HepG2 (cell line): ENCODE results near the gene STARD10. TPM values are rescaled to one million over a fixed set of nuclear protein-coding genes. Genes with fewer than 3 reads are reported as not detected.

Experiments
- ATAC-seq: fragments of 200-7000 bp; cut with Tn5 transposase; 3 replicates; pipeline ENCODE4 v1.9.1; 2020; ENCODE audit warnings: mild to moderate bottlenecking, moderate library complexity
- BruUV-seq: library from RNA; stranded (reverse); fragments of 400-500 nt; replicated peaks from 2 replicates; lab custom pipeline; 2021; lab: Mats Ljungman, UMichigan
- CTCF ChIA-PET: fragments of 300-600 bp; formaldehyde crosslinking; extraction: SDS; loops from one replicate; lab custom pipeline; 2021; ENCODE audit warnings: low total read pairs, inconsistent platforms, low intra/inter-chr PET ratio; lab: Yijun Ruan, JAX
- POLR2A ChIA-PET: fragments of 350-600 bp; sonication (Branson Sonifier 250); formaldehyde crosslinking; loops from one replicate; lab custom pipeline; 2020; ENCODE audit warnings: antibody characterized with exemption, inconsistent platforms; lab: Yijun Ruan, JAX
- DNase-seq: peaks from one replicate; pipeline ENCODE4 v3.0.0-alpha.2; 2015; ENCODE audit warnings: low spot score
- FAIRE-seq: peaks from 3 replicates; lab custom pipeline; 2011; peaks lifted over from hg19 to GRCh38; lab: Jason Lieb, UNC
- H2AFZ ChIP-seq: one replicate; pipeline ENCODE4 v1.6.1; 2011; ENCODE audit warnings: low read length, inconsistent platforms
- H3K27ac ChIP-seq: fragments of 300-600 bp; 3 replicates; pipeline ENCODE4 v1.8.0; 2011; ENCODE audit warnings: mixed run types, mild to moderate bottlenecking, mixed read lengths, low read length, inconsistent platforms; ENCODE audit not compliant: insufficient read depth; ENCODE audit errors: extremely low read length
- H3K27me3 ChIP-seq, 2 experiments: fragments of 200-600 bp in 1 of 2; 2 replicates in 1 of 2; 3 replicates in 1 of 2; pipeline versions ENCODE4 v1.6.0 to v1.8.0; 2011; ENCODE audit warnings: low read length in 2 of 2, mild to moderate bottlenecking in 2 of 2, moderate library complexity in 2 of 2, inconsistent platforms in 1 of 2; ENCODE audit not compliant: insufficient read depth in 2 of 2, control insufficient read depth in 1 of 2
- H3K36me3 ChIP-seq, 2 experiments: fragments of 200-600 bp in 1 of 2; replicated peaks in 1 of 2; 2 replicates in 1 of 2; 3 replicates in 1 of 2; pipeline versions ENCODE4 v1.5.1 to v1.8.0; 2011; ENCODE audit warnings: low read length in 2 of 2, inconsistent platforms in 1 of 2; ENCODE audit not compliant: insufficient read depth in 2 of 2, control insufficient read depth in 1 of 2
- H3K4me1 ChIP-seq: 2 replicates; pipeline ENCODE4 v1.5.1; 2012; ENCODE audit warnings: low read length, inconsistent platforms; ENCODE audit not compliant: insufficient read depth
- H3K4me2 ChIP-seq: 2 replicates; pipeline ENCODE4 v1.6.0; 2011; ENCODE audit warnings: low read depth, low read length, inconsistent platforms
- H3K4me3 ChIP-seq, 3 experiments: fragments of 200-600 bp in 1 of 3; sonication (generic), shearing (Covaris generic) in 1 of 3; replicated peaks in 1 of 3; 2 replicates each; pipeline ENCODE4 v1.5.1; 2011 to 2016; ENCODE audit warnings: low read length in 3 of 3, inconsistent platforms in 2 of 3, low read depth in 2 of 3, mild to moderate bottlenecking in 2 of 3, control low read depth in 1 of 3, mixed read lengths in 1 of 3; ENCODE audit not compliant: insufficient read depth in 1 of 3
- H3K79me2 ChIP-seq: one replicate; pipeline ENCODE4 v1.6.1; 2011; ENCODE audit warnings: low read length, inconsistent platforms; ENCODE audit not compliant: insufficient read depth
- H3K9ac ChIP-seq: 2 replicates; pipeline ENCODE4 v1.6.0; 2011; ENCODE audit warnings: mild to moderate bottlenecking, low read depth, low read length, inconsistent platforms; ENCODE audit not compliant: insufficient read depth
- H3K9me3 ChIP-seq: 2 replicates; pipeline ENCODE4 v1.5.1; 2012; ENCODE audit warnings: mild to moderate bottlenecking, low read length
- H4K20me1 ChIP-seq: 2 replicates; pipeline ENCODE4 v1.6.0; 2011; ENCODE audit warnings: inconsistent platforms, mild to moderate bottlenecking, low read length, moderate library complexity; ENCODE audit not compliant: insufficient read depth
- ATF7-NPFF ChIP-seq: sonication (generic); formaldehyde crosslinking; IDR thresholded peaks from 2 replicates; pipeline ENCODE4 v1.8.1; 2023; ENCODE audit warnings: mild to moderate bottlenecking, low read depth, missing genetic modification reagents, moderate library complexity
- CC2D1A ChIP-seq: sonication (generic); formaldehyde crosslinking; IDR thresholded peaks from 2 replicates; pipeline ENCODE4 v1.8.1; 2023; ENCODE audit warnings: mild to moderate bottlenecking, missing genetic modification reagents
- ELF4 ChIP-seq: sonication (generic); formaldehyde crosslinking; IDR thresholded peaks from 2 replicates; pipeline ENCODE4 v1.5.0; 2020; ENCODE audit warnings: missing genetic modification reagents, mild to moderate bottlenecking, moderate library complexity, borderline replicate concordance
- ETV6 ChIP-seq: sonication (generic); formaldehyde crosslinking; conservative IDR thresholded peaks from 2 replicates; pipeline ENCODE4 v1.4.0; 2020; ENCODE audit warnings: missing genetic modification reagents
- EZH2 ChIP-seq: conservative IDR thresholded peaks from 2 replicates; pipeline ENCODE4 v1.6.1; 2012; ENCODE audit warnings: mild to moderate bottlenecking, low read depth, low read length, moderate library complexity
- MAF1 ChIP-seq: sonication (generic); formaldehyde crosslinking; IDR thresholded peaks from 2 replicates; pipeline ENCODE4 v1.5.0; 2020; ENCODE audit warnings: missing genetic modification reagents, borderline replicate concordance
- MAFG ChIP-seq: sonication (generic); formaldehyde crosslinking; IDR thresholded peaks from 2 replicates; pipeline ENCODE4 v1.5.1; 2020; ENCODE audit warnings: mild to moderate bottlenecking, missing genetic modification reagents
- MLLT10 ChIP-seq: sonication (generic); formaldehyde crosslinking; IDR thresholded peaks from 2 replicates; pipeline ENCODE4 v1.4.0; 2020; ENCODE audit warnings: missing genetic modification reagents
- NR2F2 ChIP-seq: IDR thresholded peaks from 2 replicates; pipeline ENCODE4 v1.6.1; 2012; ENCODE audit warnings: low read depth, inconsistent platforms, borderline replicate concordance
- RAD51 ChIP-seq: fragments of 450-650 bp; IDR thresholded peaks from 2 replicates; pipeline ENCODE4 v1.6.1; 2016; ENCODE audit warnings: borderline replicate concordance
- RBM39 ChIP-seq: fragments of 200-400 bp; formaldehyde crosslinking; IDR thresholded peaks from one replicate; pipeline ENCODE4 v1.6.1; 2018; ENCODE audit warnings: antibody characterized with exemption, mild to moderate bottlenecking, low read depth, low read length; ENCODE audit not compliant: poor library complexity, severe bottlenecking
- SNAPC2 ChIP-seq: sonication (generic); formaldehyde crosslinking; IDR thresholded peaks from 2 replicates; pipeline ENCODE4 v1.8.1; 2022; ENCODE audit warnings: mild to moderate bottlenecking, missing genetic modification reagents
- SOX5 ChIP-seq: IDR thresholded peaks from 2 replicates; pipeline ENCODE4 v1.6.1; 2016; ENCODE audit warnings: borderline replicate concordance
- ZNF101 ChIP-seq: sonication (generic); formaldehyde crosslinking; IDR thresholded peaks from 2 replicates; pipeline ENCODE4 v1.4.0; 2020; ENCODE audit warnings: mild to moderate bottlenecking, low read depth, missing genetic modification reagents, borderline replicate concordance
- ZNF274 ChIP-seq: sonication (generic); formaldehyde crosslinking; IDR thresholded peaks from 2 replicates; pipeline ENCODE4 v1.5.1; 2020; ENCODE audit warnings: mild to moderate bottlenecking, missing genetic modification reagents
- ZNF546 ChIP-seq: sonication (generic); formaldehyde crosslinking; conservative IDR thresholded peaks from 2 replicates; pipeline ENCODE4 v1.8.1; 2023; ENCODE audit warnings: mild to moderate bottlenecking, missing genetic modification reagents
- ZNF563 ChIP-seq: sonication (generic); formaldehyde crosslinking; IDR thresholded peaks from 2 replicates; pipeline ENCODE4 v1.8.0; 2022; ENCODE audit warnings: mild to moderate bottlenecking, moderate library complexity, missing genetic modification reagents
- ZNF660 ChIP-seq: sonication (generic); formaldehyde crosslinking; IDR thresholded peaks from 2 replicates; pipeline ENCODE4 v1.5.1; 2020; ENCODE audit warnings: mild to moderate bottlenecking, low read depth, missing genetic modification reagents, borderline replicate concordance
- WGBS: methylation state at CpG from one replicate; pipeline ENCODE4 v1.1.6; 2017; ENCODE audit warnings: low lambda C conversion rate; 5-methylcytosine and 5-hydroxymethylcytosine counted together
- in situ Hi-C: cut with HindIII; loops from 2 replicates; pipeline ENCODE4 v1.10.0; 2017; ENCODE audit warnings: low pct_unique_long_range_greater_than_20kb; ENCODE audit not compliant: extremely low pct_ligation_motif_present
- intact Hi-C: fragments of 100-400 bp; cut with micrococcal nuclease; formaldehyde crosslinking; loops from one replicate; pipeline ENCODE4 v1.10.0; 2022; ENCODE audit not compliant: unreplicated experiment
- polyA plus RNA-seq, 8 experiments: library from polyadenylated mRNA; depleted of rRNA in 3 of 8; stranded (reverse) in 7 of 8; unstranded in 1 of 8; fragments of >200 nt; fragmentation: Illumina TruSeq in 4 of 8; extraction: Trizol in 4 of 8; gene quantifications; 2 replicates each; pipeline versions ENCODE4 v1.2.1 to v1.2.3, GENCODE V29; 2011 to 2016; ENCODE audit warnings: low read depth in 4 of 8, missing spikeins in 1 of 8, mixed read lengths in 1 of 8; ENCODE audit not compliant: insufficient read depth in 1 of 8
- total RNA-seq, 5 experiments: library from RNA; depleted of rRNA; stranded (reverse); fragments of >200 nt; fragmentation: Illumina TruSeq; extraction: Trizol; gene quantifications; 2 replicates each; pipeline ENCODE4 v1.2.3, GENCODE V29; 2016; ENCODE audit warnings: low read depth in 1 of 5
- TF ChIP-seq, protein P1 (sequence below): sonication (generic); formaldehyde crosslinking; IDR thresholded peaks from 2 replicates; pipeline ENCODE4 v1.5.1; 2020; ENCODE audit warnings: missing genetic modification reagents, mild to moderate bottlenecking, borderline replicate concordance
- TF ChIP-seq, protein P2 (sequence below): IDR thresholded peaks from 2 replicates; pipeline ENCODE4 v1.6.1; 2016; ENCODE audit warnings: low read depth, borderline replicate concordance
- TF ChIP-seq, protein P3 (sequence below), 2 experiments: sonication (generic) in 1 of 2; formaldehyde crosslinking in 1 of 2; IDR thresholded peaks; 2 replicates each; pipeline versions ENCODE4 v1.4.0 to v1.6.1; 2018 to 2020; ENCODE audit warnings: missing genetic modification reagents in 2 of 2, borderline replicate concordance in 1 of 2, low read depth in 1 of 2, mild to moderate bottlenecking in 1 of 2, missing biosample characterization in 1 of 2

The STARD10 gene
- total and polyA plus RNA-seq, 2 of the 13 experiments (the other 11 are each of a cell fraction or from before 2014, with no cell fraction given) = 260 to 341 TPM

DNA sequence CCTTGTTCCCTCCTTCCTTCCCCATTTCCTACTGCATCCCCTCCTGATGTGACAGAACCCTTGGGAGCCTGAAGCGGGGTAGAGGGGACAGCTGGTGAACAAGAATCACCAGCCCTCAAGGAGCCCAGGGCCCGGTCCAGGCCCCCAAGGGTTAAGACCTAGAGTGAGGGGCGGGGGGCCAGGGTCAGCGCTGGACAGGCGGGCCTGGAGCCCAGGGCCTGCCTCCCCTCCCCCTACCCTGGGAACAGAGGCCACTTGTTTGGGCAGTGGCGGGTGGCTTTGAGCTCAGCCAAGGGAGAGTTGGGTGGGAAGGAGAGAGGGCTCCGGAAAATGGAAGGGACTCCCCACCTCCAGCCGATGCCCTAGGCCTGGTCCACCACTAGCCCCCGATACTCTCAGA lies 43.8 kb downstream of the STARD10 start:
- intact Hi-C loops = no loop called here
- H3K4me3 ChIP-seq = peak overlapping the region; percentile 77 to 94 (median 88)
- TF ChIP-seq ZNF563 (CRISPR knock-in tag) = no peak
- TF ChIP-seq CC2D1A (CRISPR knock-in tag) = no peak
- no peak for TF ChIP-seq MAFG (CRISPR knock-in tag)
- TF ChIP-seq, protein P1, sequence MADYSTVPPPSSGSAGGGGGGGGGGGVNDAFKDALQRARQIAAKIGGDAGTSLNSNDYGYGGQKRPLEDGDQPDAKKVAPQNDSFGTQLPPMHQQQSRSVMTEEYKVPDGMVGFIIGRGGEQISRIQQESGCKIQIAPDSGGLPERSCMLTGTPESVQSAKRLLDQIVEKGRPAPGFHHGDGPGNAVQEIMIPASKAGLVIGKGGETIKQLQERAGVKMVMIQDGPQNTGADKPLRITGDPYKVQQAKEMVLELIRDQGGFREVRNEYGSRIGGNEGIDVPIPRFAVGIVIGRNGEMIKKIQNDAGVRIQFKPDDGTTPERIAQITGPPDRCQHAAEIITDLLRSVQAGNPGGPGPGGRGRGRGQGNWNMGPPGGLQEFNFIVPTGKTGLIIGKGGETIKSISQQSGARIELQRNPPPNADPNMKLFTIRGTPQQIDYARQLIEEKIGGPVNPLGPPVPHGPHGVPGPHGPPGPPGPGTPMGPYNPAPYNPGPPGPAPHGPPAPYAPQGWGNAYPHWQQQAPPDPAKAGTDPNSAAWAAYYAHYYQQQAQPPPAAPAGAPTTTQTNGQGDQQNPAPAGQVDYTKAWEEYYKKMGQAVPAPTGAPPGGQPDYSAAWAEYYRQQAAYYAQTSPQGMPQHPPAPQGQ (CRISPR knock-in tag) = no peak
- TF ChIP-seq, protein P2, sequence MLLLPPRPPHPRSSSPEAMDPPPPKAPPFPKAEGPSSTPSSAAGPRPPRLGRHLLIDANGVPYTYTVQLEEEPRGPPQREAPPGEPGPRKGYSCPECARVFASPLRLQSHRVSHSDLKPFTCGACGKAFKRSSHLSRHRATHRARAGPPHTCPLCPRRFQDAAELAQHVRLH (CRISPR knock-in tag) = no peak
- no peak for TF ChIP-seq ZNF274 (CRISPR knock-in tag)
- TF ChIP-seq ELF4 (CRISPR knock-in tag) = no peak
- TF ChIP-seq, protein P3, sequence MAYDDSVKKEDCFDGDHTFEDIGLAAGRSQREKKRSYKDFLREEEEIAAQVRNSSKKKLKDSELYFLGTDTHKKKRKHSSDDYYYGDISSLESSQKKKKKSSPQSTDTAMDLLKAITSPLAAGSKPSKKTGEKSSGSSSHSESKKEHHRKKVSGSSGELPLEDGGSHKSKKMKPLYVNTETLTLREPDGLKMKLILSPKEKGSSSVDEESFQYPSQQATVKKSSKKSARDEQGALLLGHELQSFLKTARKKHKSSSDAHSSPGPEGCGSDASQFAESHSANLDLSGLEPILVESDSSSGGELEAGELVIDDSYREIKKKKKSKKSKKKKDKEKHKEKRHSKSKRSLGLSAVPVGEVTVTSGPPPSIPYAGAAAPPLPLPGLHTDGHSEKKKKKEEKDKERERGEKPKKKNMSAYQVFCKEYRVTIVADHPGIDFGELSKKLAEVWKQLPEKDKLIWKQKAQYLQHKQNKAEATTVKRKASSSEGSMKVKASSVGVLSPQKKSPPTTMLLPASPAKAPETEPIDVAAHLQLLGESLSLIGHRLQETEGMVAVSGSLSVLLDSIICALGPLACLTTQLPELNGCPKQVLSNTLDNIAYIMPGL (CRISPR knock-in tag; IDR thresholded peaks at IDR 0.05; ENCODE audit: borderline replicate concordance in 1 of 2, low read depth in 1 of 2) = no peak
- no peak for TF ChIP-seq EZH2
- TF ChIP-seq MAF1 = no peak
- 0 out of 2 replicates have a peak, but pooled peaks have one; percentile 7 for TF ChIP-seq ZNF546 (CRISPR knock-in tag)
- peak; percentile 27; the same call in 1 of the 2 replicates for TF ChIP-seq ETV6
- no peak for TF ChIP-seq SNAPC2 (CRISPR knock-in tag)
- TF ChIP-seq RBM39 = peak; percentile 55
- no peak for TF ChIP-seq RAD51
- TF ChIP-seq SOX5 (CRISPR knock-in tag) = no peak
- no peak for TF ChIP-seq ZNF660 (CRISPR knock-in tag)
- no peak for TF ChIP-seq NR2F2
- TF ChIP-seq ATF7-NPFF (CRISPR knock-in tag) = no peak
- TF ChIP-seq ZNF101 (CRISPR knock-in tag) = no peak
- no peak for TF ChIP-seq MLLT10 (CRISPR knock-in tag)

More for the DNA sequence above, 43.8 kb downstream of the STARD10 start:
- BruUV-seq = no TSS peak
- peaks cover 76% of the 10 kb centered on the region for H3K4me1 ChIP-seq
- in situ Hi-C loops = loop anchor here (5.0 kb wide), 1 partner anchor 42 kb away; the partner anchor contains the start of gene STARD10
- H4K20me1 ChIP-seq = peaks cover 11% of the 10 kb centered on the region; the same call in 1 of the 2 replicates
- peak; percentile 21 for ATAC-seq
- H3K27me3 ChIP-seq = no peaks in the 10 kb centered on the region; a peak in 1 of 5 replicates
- DNase-seq = peak; percentile 61
- POLR2A ChIA-PET = interaction anchor here (1.0 to 3.2 kb wide), 5 partner anchors 16 to 44 kb away, joined by 4 to 30 read pairs (median 13); partner anchors contain the start of gene STARD10
- H3K9me3 ChIP-seq = no peaks in the 10 kb centered on the region
- CTCF ChIA-PET = no interaction called here
- H2AFZ ChIP-seq = no peak overlapping the region
- WGBS = 19% methylated on average over 5 of the region's 9 CpGs
- H3K36me3 ChIP-seq = peaks cover 4 to 16% of the 10 kb centered on the region in 2 experiments; a peak in 2 of 5 replicates
- peak overlapping the region; percentile 77 for H3K9ac ChIP-seq
- H3K27ac ChIP-seq = peak overlapping the region; percentile 83
- H3K4me2 ChIP-seq = peak overlapping the region; percentile 92
- no peak for FAIRE-seq
- H3K79me2 ChIP-seq = peaks cover 61% of the 10 kb centered on the region
